ENCODE results near the gene JARID2.
"Not testable (repeated sequence)": the region's sequence is repeated elsewhere in the genome, so short reads cannot be mapped to it uniquely, and the experiment has no call there.

JARID2 gene

GRCh38 chr6:15316754-15317153, 70.9 kb downstream of the JARID2 start:
- no peak for TF ChIP-seq CTCF (IDR thresholded peaks at IDR 0.05; ENCODE audit: low read depth, low read length)
- H3K4me3 ChIP-seq (ENCODE audit: low read depth, low read length), result no peak overlapping the region

- H3K4me3 ChIP-seq (ENCODE audit: low read depth, low read length), result no peak overlapping the region
- TF ChIP-seq CTCF (IDR thresholded peaks at IDR 0.05; ENCODE audit: low read depth, low read length), result no peak
Observed at GRCh38 chr6:15317251-15317650, 71.4 kb downstream of the JARID2 start.

- H3K4me3 ChIP-seq (ENCODE audit: low read depth, low read length), result no peak overlapping the region
- no peak for TF ChIP-seq CTCF (IDR thresholded peaks at IDR 0.05; ENCODE audit: low read depth, low read length)
Observed at GRCh38 chr6:15317934-15318902, 72.3 kb downstream of the JARID2 start.

- no peak overlapping the region for H3K4me3 ChIP-seq (ENCODE audit: low read depth, low read length)
- no peak for TF ChIP-seq CTCF (IDR thresholded peaks at IDR 0.05; ENCODE audit: low read depth, low read length)
Observed at GRCh38 chr6:15319677-15320076, 73.8 kb downstream of the JARID2 start.

- H3K4me3 ChIP-seq (ENCODE audit: low read depth, low read length), result no peak overlapping the region
- no peak for TF ChIP-seq CTCF (IDR thresholded peaks at IDR 0.05; ENCODE audit: low read depth, low read length)
Observed at GRCh38 chr6:15320693-15321092, 74.8 kb downstream of the JARID2 start.

GRCh38 chr6:15322184-15322583, 76.3 kb downstream of the JARID2 start:
- H3K4me3 ChIP-seq (ENCODE audit: low read depth, low read length), result no peak overlapping the region
- no peak for TF ChIP-seq CTCF (IDR thresholded peaks at IDR 0.05; ENCODE audit: low read depth, low read length)

GRCh38 chr6:15322781-15323536, 77.1 kb downstream of the JARID2 start:
- TF ChIP-seq CTCF (IDR thresholded peaks at IDR 0.05; ENCODE audit: low read depth, low read length), result no peak
- H3K4me3 ChIP-seq (ENCODE audit: low read depth, low read length), result no peak overlapping the region

GRCh38 chr6:15323611-15324010, 77.7 kb downstream of the JARID2 start:
- not testable (repeated sequence) for H3K4me3 ChIP-seq (ENCODE audit: low read depth, low read length)
